Neural cell (in vitro differentiated cells): ENCODE data around the gene FBXL17. TPM values are rescaled to one million over a fixed set of nuclear protein-coding genes. Genes with fewer than 3 reads are reported as not detected.

Source experiments
- H2AFZ ChIP-seq: fragments of 200-600, 300-800 bp; sonication (generic), shearing (Covaris generic); 2 replicates; pipeline ENCODE4 v1.6.0; 2014; ENCODE audit warnings: low read depth, mild to moderate bottlenecking, antibody characterized with exemption, low read length, moderate library complexity
- H3F3A ChIP-seq: fragments of 200-600 bp; shearing (Covaris generic); 2 replicates; pipeline ENCODE4 v1.6.1; 2016; ENCODE audit warnings: mild to moderate bottlenecking, moderate library complexity, mixed read lengths, antibody characterized with exemption, low read length; ENCODE audit not compliant: insufficient read depth, poor library complexity, severe bottlenecking
- H3K27ac ChIP-seq: fragments of 200-600, 300-800 bp; sonication (generic), shearing (Covaris generic); 2 replicates; pipeline ENCODE4 v1.5.1; 2014; ENCODE audit warnings: mild to moderate bottlenecking, low read length, moderate library complexity
- H3K27me3 ChIP-seq: fragments of 300-800, 200-600 bp; sonication (generic), shearing (Covaris generic); 2 replicates; pipeline ENCODE4 v1.6.0; 2014; ENCODE audit warnings: mild to moderate bottlenecking, low read depth, low read length, moderate library complexity; ENCODE audit not compliant: insufficient read depth
- H3K36me3 ChIP-seq: fragments of 300-800, 200-600 bp; sonication (generic), shearing (Covaris generic); 2 replicates; pipeline ENCODE4 v1.5.1; 2014; ENCODE audit warnings: mild to moderate bottlenecking, antibody characterized with exemption, low read length, moderate library complexity; ENCODE audit not compliant: insufficient read depth
- H3K4me2 ChIP-seq: fragments of 300-800, 200-600 bp; sonication (generic), shearing (Covaris generic); 2 replicates; pipeline ENCODE4 v1.6.0; 2014; ENCODE audit warnings: mild to moderate bottlenecking, low read length
- H3K4me3 ChIP-seq: fragments of 300-800, 200-600 bp; sonication (generic), shearing (Covaris generic); 2 replicates; pipeline ENCODE4 v1.5.1; 2014; ENCODE audit warnings: mild to moderate bottlenecking, low read length, moderate library complexity
- H3K79me2 ChIP-seq: fragments of 200-600 bp; shearing (Covaris generic); replicated peaks from 2 replicates; pipeline ENCODE4 v1.6.0; 2014; ENCODE audit warnings: mild to moderate bottlenecking, low read length, moderate library complexity; ENCODE audit not compliant: insufficient read depth
- H3K9ac ChIP-seq: fragments of 300-800, 200-600 bp; sonication (generic), shearing (Covaris generic); 2 replicates; pipeline ENCODE4 v1.6.1; 2016; ENCODE audit warnings: mild to moderate bottlenecking, low read length, mixed read lengths
- H3K9me2 ChIP-seq: fragments of 200-600 bp; shearing (Covaris generic); 2 replicates; pipeline ENCODE4 v1.6.1; 2016; ENCODE audit warnings: mild to moderate bottlenecking, low read length, mixed read lengths; ENCODE audit not compliant: insufficient read depth
- H3K9me3 ChIP-seq: fragments of 200-600, 300-800 bp; sonication (generic), shearing (Covaris generic); 2 replicates; pipeline ENCODE4 v1.6.1; 2016; ENCODE audit warnings: mild to moderate bottlenecking, mixed run types, low read length, moderate library complexity, mixed read lengths
- H4K20me1 ChIP-seq: fragments of 200-600 bp; shearing (Covaris generic); 2 replicates; pipeline ENCODE4 v1.6.1; 2016; ENCODE audit warnings: mild to moderate bottlenecking, mixed run types; ENCODE audit not compliant: insufficient read depth
- CTCF ChIP-seq: fragments of 450-650 bp; IDR thresholded peaks from 2 replicates; pipeline ENCODE4 v1.5.1; 2014; ENCODE audit warnings: antibody characterized with exemption, mild to moderate bottlenecking, moderate library complexity; ENCODE audit not compliant: poor library complexity, severe bottlenecking
- EP300 ChIP-seq: fragments of 450-650 bp; conservative IDR thresholded peaks from 2 replicates; pipeline ENCODE4 v1.6.1; 2014; ENCODE audit warnings: antibody characterized with exemption, mild to moderate bottlenecking, moderate library complexity; ENCODE audit not compliant: poor library complexity, severe bottlenecking
- MXI1 ChIP-seq: fragments of 450-650 bp; conservative IDR thresholded peaks from 2 replicates; pipeline ENCODE4 v1.6.1; 2014; ENCODE audit warnings: antibody characterized with exemption, mild to moderate bottlenecking; ENCODE audit not compliant: poor library complexity, severe bottlenecking
- RAD21 ChIP-seq: fragments of 450-650 bp; conservative IDR thresholded peaks from 2 replicates; pipeline ENCODE4 v1.6.1; 2014; ENCODE audit warnings: antibody characterized with exemption, mild to moderate bottlenecking, moderate library complexity
- REST ChIP-seq: IDR thresholded peaks from 2 replicates; pipeline ENCODE4 v1.6.1; 2012; ENCODE audit warnings: borderline replicate concordance
- SMC3 ChIP-seq: fragments of 450-650 bp; conservative IDR thresholded peaks from 2 replicates; pipeline ENCODE4 v1.6.1; 2014; ENCODE audit warnings: antibody characterized with exemption, mild to moderate bottlenecking, moderate library complexity; ENCODE audit not compliant: poor library complexity
- TAF1 ChIP-seq: IDR thresholded peaks from 2 replicates; pipeline ENCODE4 v1.6.1; 2012; ENCODE audit warnings: low read depth
- polyA plus RNA-seq: library from polyadenylated mRNA; depleted of rRNA; stranded (reverse); fragments of >200 nt; gene quantifications from 2 replicates; pipeline ENCODE4 v1.2.3, GENCODE V29; 2014

Gene FBXL17
- polyA plus RNA-seq, 1 donor from 2014 or later: 19.6 TPM

- H3K27ac ChIP-seq: no peak overlapping the region
- no peaks in the 10 kb centered on the region for H3K79me2 ChIP-seq
- no peaks in the 10 kb centered on the region for H3K27me3 ChIP-seq
- H3K9ac ChIP-seq: no peak overlapping the region
- no peaks in the 10 kb centered on the region for H3F3A ChIP-seq
- H3K9me2 ChIP-seq: no peaks in the 10 kb centered on the region
- no peak overlapping the region for H3K4me2 ChIP-seq
- H4K20me1 ChIP-seq: no peaks in the 10 kb centered on the region
- no peak overlapping the region for H2AFZ ChIP-seq
- no peak overlapping the region for H3K4me3 ChIP-seq
- no peaks in the 10 kb centered on the region for H3K9me3 ChIP-seq
- TF ChIP-seq EP300 (no peak), CTCF (no peak), REST (no peak), SMC3 (no peak), TAF1 (no peak)
- H3K36me3 ChIP-seq: no peaks in the 10 kb centered on the region
Observed at GRCh38 chr5:107968998-107969397, 412.9 kb downstream of the FBXL17 start.

GRCh38 chr5:107968406-107968843 is 413.5 kb downstream of the FBXL17 start:
- Histone ChIP-seq H3K4me3 (no peak overlapping the region), H3K4me2 (no peak overlapping the region), H3K36me3 (no peaks in the 10 kb centered on the region), H4K20me1 (no peaks in the 10 kb centered on the region), H3K27ac (no peak overlapping the region), H3K9ac (no peak overlapping the region), H3K27me3 (no peaks in the 10 kb centered on the region), H3K9me3 (no peaks in the 10 kb centered on the region), H3K79me2 (no peaks in the 10 kb centered on the region), H3F3A (no peaks in the 10 kb centered on the region), H3K9me2 (no peaks in the 10 kb centered on the region), H2AFZ (no peak overlapping the region)
- TF ChIP-seq EP300 (no peak), RAD21 (no peak)

DNA sequence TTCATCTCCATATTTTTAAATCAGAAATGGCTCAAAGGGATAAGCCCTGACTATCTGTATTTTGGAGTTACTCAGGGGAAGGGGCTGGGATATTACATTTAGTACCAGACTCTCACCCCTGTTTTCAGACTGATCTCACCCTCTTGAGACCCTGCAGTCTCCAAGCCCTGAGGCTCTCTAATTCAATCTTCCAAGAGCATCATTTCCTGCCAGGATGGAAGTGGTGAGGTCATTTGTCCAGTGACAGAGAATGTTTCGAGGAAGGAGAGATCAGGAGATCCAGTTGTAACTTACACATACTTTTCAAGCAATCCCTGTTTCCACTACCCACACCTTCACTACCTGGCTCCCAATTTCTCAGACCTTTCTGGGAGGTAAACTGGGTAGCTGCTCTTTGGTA is 415.7 kb downstream of the FBXL17 start:
- Histone ChIP-seq H3K27me3 (no peaks in the 10 kb centered on the region), H3F3A (no peaks in the 10 kb centered on the region), H3K27ac (no peak overlapping the region), H3K9me2 (no peaks in the 10 kb centered on the region), H3K4me2 (no peak overlapping the region), H4K20me1 (no peaks in the 10 kb centered on the region), H3K9ac (no peak overlapping the region), H3K4me3 (no peak overlapping the region), H2AFZ (no peak overlapping the region), H3K79me2 (no peaks in the 10 kb centered on the region), H3K9me3 (no peaks in the 10 kb centered on the region), H3K36me3 (no peaks in the 10 kb centered on the region)
- no peak for TF ChIP-seq SMC3
- TF ChIP-seq MXI1: no peak
- TF ChIP-seq TAF1: no peak
